HG03025 (cell line): ENCODE measurements around the gene NUTF2.

ENCODE experiments used
- ATAC-seq: cut with Tn5 transposase; IDR thresholded peaks from one replicate; pipeline ENCODE4 v1.9.1; 2021; ENCODE audit warnings: mild to moderate bottlenecking, moderate library complexity; ENCODE audit not compliant: unreplicated experiment, low FRiP score

The NUTF2 gene

DNA sequence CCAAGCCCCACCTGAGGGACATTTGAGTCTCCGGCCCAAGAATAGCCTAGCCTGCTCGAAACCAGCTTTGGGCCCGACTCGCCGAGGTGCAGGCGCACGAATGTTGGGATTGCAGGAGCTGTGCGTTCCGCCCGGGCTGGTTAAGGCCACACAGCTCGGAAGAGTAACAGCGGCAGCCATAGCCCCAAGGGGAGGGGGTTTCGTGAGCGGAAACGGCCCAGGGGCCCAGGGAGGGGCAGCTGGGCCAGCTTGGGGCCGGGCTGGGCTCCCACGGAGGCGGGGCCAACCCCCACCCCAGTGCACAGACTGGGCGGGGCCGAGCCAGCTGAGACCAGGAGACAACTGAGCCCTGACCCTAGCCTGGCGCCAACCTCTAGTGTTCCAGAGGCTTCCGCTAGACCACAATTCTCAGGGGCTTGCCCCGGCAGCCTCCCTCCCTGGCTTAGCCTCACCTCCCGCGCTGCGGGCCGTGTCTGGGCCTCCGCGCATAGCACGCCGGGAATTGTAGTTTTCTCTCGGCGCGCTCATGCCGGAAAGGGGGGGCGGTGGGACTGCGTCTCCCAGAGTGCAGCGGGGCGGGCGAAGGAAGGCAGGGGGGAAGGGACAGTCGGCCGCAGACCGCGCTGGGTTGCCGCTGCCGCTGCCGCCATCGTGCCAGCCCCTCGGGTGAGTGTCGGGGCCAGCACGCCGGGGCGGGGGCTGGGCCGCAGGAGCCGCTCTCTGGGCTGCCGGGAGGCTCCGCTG, at the start of gene NUTF2:
NUTF2 (plus strand) TSS at position 614 of the 744 bp plus-strand sequence. CDS start 18,198 bp downstream, outside the sequence.
- ATAC-seq = peak; percentile 48

DNA sequence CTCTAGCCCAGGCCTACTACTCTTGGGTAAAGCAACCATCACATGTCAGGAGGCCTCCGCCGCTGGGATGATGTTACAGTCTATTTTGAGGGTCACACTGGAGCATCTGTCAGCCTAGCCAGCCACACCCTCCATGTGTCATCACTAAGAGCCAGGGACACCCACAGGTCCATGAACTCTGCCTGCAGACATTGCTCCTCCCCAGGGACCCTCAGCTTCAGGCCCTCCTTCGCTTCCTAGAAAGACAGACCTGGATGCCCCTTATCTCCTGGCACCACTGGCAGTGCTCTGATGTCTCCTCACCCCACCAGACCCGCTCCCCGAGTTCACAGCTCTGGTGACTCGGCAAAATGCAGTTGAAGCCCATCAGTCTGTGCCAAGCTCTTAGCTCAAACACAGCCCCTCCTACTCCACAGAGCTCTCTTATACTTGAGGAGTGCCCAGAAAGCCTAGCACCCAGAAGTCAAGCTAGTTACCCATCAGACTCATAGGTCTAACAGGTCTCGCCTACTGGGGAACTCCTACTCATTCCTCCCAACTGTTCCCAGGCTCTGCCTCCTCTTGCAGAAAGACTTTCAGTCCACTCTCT, 46.3 kb upstream of the NUTF2 start:
- no peak for ATAC-seq

DNA sequence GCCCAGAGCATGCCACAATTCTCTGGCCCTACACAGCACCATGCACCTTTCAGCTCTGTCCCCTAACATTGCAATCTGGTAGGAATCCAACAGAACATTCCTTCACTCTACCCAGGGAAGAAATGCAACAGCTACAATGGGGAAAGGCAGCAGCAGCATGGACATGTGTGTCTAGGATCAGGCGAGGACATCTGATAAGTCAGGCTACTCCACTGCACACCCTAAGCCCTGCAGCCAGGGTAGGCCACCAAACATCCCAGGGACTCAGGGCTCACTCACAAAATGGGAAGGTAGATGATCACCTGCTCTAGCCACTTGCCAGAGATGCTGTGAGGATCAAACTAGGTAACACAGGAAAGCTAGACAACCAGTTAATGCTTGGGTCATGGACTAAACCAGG, 45.5 kb upstream of the NUTF2 start:
- no peak for ATAC-seq

DNA sequence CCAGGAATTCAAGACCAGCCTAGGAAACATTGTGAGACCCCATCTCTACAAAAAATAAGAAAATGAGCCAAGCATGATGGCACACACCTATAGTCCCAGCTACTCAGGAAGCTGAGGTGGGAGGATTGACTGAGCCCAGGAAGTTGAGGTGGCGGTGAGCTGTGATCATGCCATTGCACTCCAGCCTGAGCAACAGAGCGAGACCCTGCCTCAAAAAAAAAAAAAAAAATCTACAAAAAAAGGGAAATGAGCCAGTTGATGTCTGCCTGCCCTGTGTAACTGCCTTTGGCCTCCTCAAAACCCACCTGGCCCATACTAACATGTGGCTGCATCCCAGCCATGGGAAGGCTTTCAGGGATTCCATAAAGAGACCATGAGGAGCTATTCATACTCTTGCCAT, 44.9 kb upstream of the NUTF2 start:
- ATAC-seq = no peak

DNA sequence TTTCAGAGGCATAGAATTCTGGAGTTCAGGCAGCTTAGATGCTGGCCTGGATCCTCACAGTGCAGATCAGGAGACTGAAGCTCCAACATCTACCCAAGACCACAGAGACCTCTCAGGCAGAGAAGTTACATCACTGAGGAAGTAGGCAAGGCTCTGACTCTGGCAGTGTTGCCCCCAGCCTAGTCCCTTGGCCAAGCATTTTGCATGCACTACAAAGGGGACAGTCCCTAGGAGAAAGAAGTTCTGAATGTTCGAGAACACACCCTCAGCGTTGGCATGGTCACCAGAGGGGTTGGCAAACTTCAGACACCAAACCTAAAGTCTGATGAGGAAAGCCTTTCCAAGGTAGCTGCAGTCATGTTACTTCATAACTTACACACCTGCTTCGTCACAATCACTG, 42.8 kb upstream of the NUTF2 start:
- ATAC-seq = no peak

DNA sequence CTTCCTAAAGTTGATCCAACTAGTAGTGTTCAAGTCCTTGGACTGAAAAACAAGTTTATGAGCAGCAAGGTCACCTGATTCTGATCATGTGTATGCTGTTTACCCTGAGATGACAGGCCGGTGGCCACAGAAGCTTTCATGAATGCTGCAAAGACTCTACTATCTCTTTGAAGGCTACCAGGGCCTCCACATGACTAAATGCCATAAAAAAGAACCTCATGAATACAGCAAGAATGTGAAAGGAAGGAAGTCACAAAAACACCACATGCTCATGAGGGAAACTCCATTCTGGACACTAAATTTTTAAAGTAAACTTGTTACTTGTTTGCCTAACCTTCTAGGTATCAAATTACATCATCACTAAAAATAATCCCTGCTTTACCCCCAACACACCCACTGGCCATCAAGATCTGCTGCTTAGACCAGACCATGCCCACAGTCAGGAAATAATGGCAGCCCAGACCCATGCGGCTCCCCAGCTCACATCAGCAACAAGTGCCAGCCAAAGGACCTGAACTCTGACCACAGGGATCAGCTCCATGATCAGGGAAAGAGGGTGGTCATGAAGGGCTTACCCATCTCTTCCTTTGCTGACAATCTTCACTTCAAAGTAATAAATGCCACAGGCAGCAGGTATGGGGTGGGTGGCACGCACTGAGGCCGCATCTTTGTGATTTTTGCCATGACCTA, 41.7 kb upstream of the NUTF2 start:
- ATAC-seq = no peak

DNA sequence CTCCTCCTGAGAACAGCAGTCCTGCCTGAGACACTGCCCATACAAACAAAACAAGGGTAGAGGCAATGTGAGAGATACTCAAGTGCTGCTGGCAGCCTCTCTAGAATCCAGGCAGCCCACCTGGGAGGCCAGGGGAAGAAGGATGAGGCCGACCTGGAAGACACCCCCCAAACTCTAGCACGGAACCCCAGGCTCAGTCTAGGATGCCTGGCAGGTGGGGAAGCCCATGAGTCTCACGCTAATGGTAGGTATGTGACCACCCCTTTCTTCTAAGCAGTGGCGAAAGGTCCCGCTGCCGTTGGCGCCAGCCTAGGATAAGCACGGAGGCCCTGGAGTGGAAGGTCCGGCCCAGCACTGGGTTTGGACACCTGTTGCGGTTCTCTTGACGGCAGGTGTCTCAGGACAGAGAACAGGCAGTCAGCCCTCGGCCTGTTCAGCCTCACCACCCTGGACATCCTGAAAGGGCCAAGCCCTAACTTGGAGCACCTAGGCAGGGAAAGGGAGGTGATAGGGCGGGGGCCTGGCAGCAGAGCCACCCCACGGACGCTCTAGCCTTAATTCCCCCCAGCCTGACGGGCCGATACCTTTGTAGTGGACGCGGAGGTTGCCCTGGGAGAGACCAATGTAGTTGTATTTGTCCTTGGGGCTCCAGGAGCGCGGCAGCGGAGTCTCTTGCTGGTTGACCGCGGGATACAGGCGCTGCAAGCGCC, 40.9 kb upstream of the NUTF2 start:
- ATAC-seq = peak; percentile 5

DNA sequence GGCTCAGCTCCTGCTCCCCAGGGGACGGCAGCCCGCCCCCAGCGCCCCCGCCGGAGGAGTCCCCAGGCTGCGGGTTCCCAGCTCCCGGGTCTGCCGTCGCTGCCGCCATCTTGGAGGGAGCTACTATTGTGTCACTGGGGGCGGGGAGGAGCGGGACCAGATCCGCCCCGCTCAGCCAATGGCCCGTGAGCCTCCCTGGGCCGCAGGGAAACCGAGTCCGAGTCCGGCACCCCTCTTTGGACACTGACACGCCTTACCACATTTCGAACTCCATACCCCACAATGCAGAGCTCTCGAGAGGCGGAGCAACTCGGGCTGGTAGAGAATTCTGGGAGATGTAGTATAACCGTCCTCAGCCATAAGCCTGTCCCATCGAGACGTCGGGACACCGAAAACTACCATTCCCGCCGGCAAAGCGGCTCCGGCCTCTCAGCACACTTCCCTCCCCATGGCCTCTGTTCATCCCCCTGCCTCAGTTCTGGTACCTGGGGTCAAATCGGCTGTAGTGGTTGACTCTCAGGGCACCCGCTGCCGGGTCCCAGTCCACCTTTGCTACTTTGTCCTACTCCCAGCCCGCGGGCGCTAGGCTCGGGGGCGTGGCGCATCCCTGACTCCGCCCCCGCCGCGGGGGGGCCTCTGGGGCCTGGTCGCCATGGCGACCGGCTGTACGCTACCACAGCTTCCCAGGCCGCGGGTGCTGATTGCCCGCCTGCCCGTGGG, 40.1 kb upstream of the NUTF2 start, which contains the start of the genes RANBP10 and TSNAXIP1:
RANBP10 (minus strand) TSS at position 133 of the 720 bp plus-strand sequence; CDS start at position 109, 24 bp downstream.
TSNAXIP1 (plus strand) TSS at position 462 of the 720 bp plus-strand sequence. CDS start 261 bp downstream, outside the sequence.
- ATAC-seq = peak; percentile 92

DNA sequence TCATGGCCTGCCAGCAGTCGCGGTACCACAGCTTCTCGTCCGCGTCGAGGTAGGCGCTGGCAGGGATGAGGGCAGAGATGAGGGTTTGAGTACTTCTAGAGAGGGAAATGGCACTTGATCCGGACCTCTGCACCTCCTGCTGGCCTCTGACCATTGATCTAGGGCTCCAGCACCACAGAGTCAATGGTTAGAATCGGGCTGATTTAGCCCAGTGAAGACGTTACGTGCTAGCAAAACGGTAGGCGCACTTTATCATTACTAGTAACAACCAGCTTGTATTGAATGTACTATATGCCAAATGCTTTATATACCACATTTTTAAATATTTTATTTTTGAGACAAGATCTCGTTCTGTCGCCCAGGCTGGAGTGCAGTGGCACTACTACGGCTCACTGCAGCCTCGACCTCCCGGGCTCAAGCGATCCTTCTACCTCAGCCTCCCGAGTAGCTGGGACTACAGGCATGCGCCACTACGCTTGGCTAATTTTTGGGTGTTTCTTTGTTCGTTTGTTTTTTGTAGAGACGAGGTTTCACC, 39.5 kb upstream of the NUTF2 start:
- ATAC-seq = no peak

DNA sequence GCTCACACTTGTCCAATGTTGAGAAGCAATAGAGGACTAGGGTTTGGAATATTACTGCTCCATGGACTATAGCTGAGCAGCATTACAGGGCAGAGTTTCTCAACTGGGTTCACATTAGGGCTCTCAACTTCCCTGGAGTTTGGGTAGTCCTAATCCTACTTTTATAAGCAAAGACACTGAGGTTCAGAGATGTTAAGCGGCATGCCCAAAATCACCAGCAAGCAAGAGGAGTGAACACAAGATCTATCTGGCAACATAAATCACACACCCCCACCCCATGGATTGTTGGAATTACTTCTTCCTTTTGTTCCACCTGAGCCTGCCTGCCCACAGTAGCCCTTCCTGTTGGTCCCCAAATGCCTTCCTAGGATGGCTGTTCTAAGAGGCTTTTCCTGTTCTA, 34.8 kb upstream of the NUTF2 start:
- no peak for ATAC-seq

DNA sequence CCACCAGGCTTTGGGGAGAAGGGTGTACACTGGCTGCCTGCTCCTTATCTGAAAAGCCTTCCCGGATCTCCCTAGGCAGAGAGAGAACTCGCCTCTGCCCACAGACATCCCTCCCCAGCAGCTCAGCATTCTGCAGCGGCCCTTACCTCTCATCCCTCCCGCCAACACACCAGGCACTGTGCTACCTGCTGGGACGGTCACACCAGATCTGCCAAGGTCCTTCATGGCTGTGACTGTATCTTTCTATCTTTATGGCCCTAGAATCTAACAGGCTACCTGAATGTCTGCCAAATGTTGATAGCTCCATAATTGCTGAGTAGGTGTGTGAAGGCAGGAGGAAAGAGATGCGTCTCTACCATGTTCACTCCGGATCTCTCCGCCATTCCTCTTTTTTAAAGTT, 32.2 kb upstream of the NUTF2 start:
- no peak for ATAC-seq

DNA sequence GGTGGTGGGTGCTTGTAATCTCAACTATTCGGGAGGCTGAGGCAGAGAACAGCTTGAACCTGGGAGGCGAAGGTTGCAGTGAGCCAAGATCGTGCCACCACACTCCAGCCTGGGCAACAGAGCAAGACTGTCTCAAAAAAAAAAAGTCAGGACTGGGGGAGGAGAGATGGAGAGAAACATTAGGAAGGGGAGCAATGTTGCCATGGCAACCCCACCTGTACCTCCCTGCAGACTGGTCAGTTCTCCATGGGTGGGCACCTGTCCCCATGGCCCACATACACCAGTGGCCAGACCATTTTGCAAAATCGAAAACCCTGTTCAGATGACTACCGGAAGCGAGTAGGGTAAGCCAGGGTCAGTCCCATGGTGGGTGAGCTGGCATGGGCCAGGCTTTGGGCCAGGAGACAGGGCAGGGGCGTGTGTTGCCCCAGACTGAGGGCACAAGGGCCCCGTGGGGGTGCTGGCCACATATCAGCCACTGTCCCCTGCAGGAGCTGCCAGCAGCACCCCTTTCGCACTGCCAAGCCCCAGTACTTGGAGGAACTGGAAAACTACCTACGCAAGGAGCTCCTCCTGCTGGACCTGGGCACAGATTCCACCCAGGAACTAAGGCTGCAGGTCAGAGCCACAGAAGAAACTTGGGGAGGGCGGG, 26.0 kb upstream of the NUTF2 start:
- no peak for ATAC-seq

DNA sequence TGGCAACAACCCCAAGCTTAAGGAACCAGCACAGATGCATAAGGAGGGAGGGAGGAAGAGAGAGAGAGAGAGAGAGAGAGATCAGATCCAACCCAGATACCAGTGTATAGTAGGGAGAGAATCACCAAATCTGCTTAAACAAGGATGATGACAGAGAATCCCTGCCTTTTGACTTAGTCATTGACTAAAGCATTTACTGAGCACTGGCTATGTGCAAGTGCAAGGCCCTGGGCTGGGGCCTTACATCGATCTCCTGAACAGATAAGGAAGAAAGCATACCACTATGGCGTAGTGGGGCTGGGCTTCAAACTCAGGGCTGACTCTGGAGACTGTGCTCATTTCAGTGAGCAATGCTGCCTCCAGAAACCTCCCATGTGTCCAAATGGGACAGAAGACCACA, 24.2 kb upstream of the NUTF2 start:
- ATAC-seq = no peak

DNA sequence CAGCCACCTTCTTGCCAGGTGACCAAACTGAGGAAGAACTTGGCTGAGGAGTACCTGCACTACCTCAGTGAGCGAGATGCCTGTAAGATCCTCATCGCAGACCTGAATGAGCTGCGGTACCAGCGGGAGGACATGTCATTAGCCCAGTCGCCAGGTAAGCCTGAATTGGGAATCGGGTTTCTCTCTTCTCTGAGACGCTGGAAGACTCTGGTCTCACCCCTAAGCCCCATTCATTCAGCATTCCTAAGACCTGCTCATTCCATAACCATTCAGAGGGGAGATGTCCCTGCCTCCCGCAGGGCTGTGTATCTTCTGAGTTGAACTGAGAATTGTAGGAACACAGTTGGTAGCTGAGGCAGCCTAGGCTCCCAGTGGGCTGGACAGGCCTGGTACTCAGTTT, 21.6 kb upstream of the NUTF2 start:
- ATAC-seq = no peak

DNA sequence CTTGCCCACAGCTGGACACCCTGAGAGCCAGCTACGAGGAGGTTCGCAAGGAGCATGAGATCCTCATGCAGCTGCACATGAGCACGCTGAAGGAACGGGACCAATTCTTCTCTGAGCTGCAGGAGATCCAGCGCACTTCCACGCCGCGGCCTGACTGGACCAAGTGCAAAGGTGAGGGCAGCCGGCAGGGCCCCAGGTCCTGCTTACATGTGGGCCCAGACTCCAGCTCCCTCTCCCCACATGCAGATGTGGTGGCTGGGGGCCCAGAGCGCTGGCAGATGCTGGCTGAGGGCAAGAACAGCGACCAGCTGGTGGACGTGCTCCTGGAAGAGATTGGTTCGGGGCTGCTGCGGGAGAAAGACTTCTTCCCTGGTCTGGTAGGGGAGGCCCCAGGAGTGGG, 20.8 kb upstream of the NUTF2 start:
- ATAC-seq = no peak

DNA sequence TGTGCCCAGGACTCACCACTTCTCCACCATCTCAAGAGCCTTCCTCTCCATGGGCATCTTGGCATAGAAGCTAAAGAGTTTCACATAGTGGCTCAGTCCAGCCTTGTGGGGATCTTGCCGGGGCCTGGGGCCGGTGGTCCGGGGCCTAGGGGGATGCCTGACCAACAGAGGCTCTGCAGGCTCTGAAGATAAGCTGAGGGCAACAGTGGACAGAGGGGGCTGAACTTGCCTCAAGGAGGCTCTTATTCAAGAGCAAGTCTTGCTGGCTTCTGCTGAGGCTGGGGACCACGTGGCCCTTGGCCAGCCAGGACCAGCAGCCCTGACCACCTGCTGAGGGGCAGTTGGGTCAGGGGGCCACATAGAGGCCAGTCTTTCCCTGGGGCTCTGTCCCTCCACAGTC, 18.1 kb upstream of the NUTF2 start:
- no peak for ATAC-seq

DNA sequence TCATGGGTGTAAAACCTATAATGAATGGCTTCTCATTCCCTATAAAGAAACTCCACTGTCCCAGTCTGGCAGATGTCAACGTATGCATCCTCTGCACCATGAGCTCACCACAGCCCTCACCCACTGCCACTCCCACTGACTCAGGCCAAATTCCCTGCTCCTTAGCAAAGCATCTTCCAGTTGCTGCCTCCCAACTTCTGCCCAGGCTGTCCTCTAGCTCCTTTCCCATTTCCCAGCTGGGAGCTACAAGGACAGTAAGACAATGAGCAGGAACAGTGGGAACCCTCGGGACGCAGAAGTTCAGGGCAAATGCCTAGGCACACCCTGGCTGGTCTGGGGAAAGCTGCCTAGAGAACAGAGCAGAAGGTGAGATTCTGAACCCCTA, 13.7 kb upstream of the NUTF2 start:
- no peak for ATAC-seq

DNA sequence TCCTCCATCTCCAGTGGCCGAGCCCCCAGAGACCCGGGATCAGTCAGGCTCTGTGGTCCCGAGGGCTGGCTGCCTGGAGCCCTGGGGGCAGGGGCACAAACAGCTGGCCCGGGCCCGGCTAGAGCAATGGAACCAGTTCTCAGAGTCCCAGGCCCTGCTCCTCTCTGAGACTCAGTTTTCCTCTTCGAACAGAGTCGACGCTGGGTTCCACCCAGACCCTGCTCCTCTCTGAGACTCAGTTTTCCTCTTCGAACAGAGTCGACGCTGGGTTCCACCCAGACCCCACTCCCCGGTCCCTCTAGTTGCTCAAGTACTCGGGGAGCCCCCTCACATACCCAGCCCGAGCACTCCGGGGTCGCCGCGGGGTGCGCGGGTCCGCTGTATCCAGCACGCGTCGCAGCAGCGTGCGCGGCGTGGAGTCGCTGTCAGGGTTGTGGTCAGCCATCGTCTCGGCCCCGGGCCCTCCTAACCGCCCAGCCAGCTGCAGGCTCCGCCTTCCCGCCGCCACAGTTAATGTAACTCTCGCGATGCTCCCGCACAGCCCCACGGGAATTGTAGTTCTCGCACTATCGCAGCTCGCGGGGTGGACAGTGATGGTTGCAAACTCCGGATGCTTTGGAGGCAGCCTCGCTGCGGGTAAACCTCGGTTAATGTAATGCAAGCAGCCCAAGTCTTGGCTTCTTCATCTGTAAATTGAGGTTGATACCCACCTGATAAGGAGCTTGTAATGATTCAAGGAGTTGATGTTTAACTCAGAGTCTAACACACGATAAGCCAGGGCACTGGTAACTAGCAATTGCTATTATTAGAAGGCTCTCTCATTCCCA, 13.1 kb upstream of the NUTF2 start:
- peak; percentile 93 for ATAC-seq

DNA sequence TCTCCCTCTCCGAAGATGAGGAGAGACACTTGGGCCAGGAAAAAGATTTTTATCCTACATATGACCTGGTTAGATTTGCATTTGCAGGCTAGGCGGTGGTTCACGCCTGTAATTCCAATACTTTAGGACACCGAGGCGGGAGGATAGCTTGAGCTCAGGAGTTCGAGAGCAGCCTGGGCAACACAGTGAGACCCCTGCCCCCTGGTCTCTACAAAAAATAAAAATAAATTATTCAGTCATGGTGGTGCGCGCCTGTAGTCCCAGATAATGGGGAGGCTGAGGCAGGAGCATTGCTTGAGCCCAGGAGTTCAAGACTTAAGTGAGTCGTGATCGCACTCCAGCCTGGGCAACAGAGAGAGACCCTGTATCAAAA, 12.5 kb upstream of the NUTF2 start:
- no peak for ATAC-seq
